ENCODE data around the gene C1QB. TPM values are rescaled to one million over a fixed set of nuclear protein-coding genes. Genes with fewer than 3 reads are reported as not detected.

The C1QB gene
- total RNA-seq, 4 donors from 2014 or later: 54.3 to 107 (median 86.1) TPM

GRCh38 chr1:22658385-22659163, 5.5 kb downstream of the C1QB start:
- Histone ChIP-seq H3K27me3 (no peaks in the 10 kb centered on the region), H3K4me1 (no peaks in the 10 kb centered on the region), H3K4me3 (no peak overlapping the region), H3K9me3 (no peaks in the 10 kb centered on the region), H3K27ac (no peak overlapping the region), H3K36me3 (no peaks in the 10 kb centered on the region)
- no peak for DNase-seq
- no peak for TF ChIP-seq CTCF (IDR thresholded peaks at IDR 0.05)
- TF ChIP-seq POLR2A (IDR thresholded peaks at IDR 0.05): no peak

- H3K9me3 ChIP-seq: no peaks in the 10 kb centered on the region
- no peak for DNase-seq
- no peaks in the 10 kb centered on the region for H3K4me1 ChIP-seq
- H3K27me3 ChIP-seq: no peaks in the 10 kb centered on the region
- no peak overlapping the region for H3K27ac ChIP-seq
- H3K36me3 ChIP-seq: no peaks in the 10 kb centered on the region
- TF ChIP-seq CTCF (IDR thresholded peaks at IDR 0.05) (no peak), POLR2A (IDR thresholded peaks at IDR 0.05) (no peak)
- no peak overlapping the region for H3K4me3 ChIP-seq
These were observed 7.7 kb downstream of the C1QB start for GRCh38 chr1:22660716-22661241.

GRCh38 chr1:22661880-22662279, 8.8 kb downstream of the C1QB start:
- TF ChIP-seq POLR2A (IDR thresholded peaks at IDR 0.05) (no peak), CTCF (IDR thresholded peaks at IDR 0.05) (no peak)

GRCh38 chr1:22662318-22662717, 9.3 kb downstream of the C1QB start:
- Histone ChIP-seq H3K4me3 (no peak overlapping the region), H3K27me3 (no peaks in the 10 kb centered on the region), H3K27ac (no peak overlapping the region), H3K9me3 (no peaks in the 10 kb centered on the region), H3K36me3 (no peaks in the 10 kb centered on the region), H3K4me1 (no peaks in the 10 kb centered on the region)
- no peak for DNase-seq
- TF ChIP-seq CTCF (IDR thresholded peaks at IDR 0.05) (no peak), POLR2A (IDR thresholded peaks at IDR 0.05) (no peak)

More at GRCh38 chr1:22661880-22662279, 8.8 kb downstream of the C1QB start:
- DNase-seq: no peak
- no peak overlapping the region for H3K27ac ChIP-seq
- no peaks in the 10 kb centered on the region for H3K36me3 ChIP-seq
- no peak overlapping the region for H3K4me3 ChIP-seq
- no peaks in the 10 kb centered on the region for H3K9me3 ChIP-seq
- H3K27me3 ChIP-seq: no peaks in the 10 kb centered on the region
- H3K4me1 ChIP-seq: no peaks in the 10 kb centered on the region

- no peaks in the 10 kb centered on the region for H3K36me3 ChIP-seq
- no peak overlapping the region for H3K4me3 ChIP-seq
- H3K27ac ChIP-seq: no peak overlapping the region
- no peak for DNase-seq
- TF ChIP-seq CTCF (IDR thresholded peaks at IDR 0.05) (no peak), POLR2A (IDR thresholded peaks at IDR 0.05) (no peak)
- H3K27me3 ChIP-seq: no peaks in the 10 kb centered on the region
- no peaks in the 10 kb centered on the region for H3K4me1 ChIP-seq
- no peaks in the 10 kb centered on the region for H3K9me3 ChIP-seq
These were observed 10.0 kb downstream of the C1QB start for GRCh38 chr1:22662986-22663408.
